GM18858 (cell line): ENCODE data around the gene LPP.

Source experiments
- ATAC-seq: cut with Tn5 transposase; IDR thresholded peaks from one replicate; pipeline ENCODE4 v1.9.1; 2021; ENCODE audit not compliant: unreplicated experiment

Gene LPP

GRCh38 chr3:188458756-188459155 is 304.8 kb downstream of the LPP start:
- no peak for ATAC-seq

GRCh38 chr3:188465311-188465710 is 311.4 kb downstream of the LPP start:
- no peak for ATAC-seq

GRCh38 chr3:188468196-188468595 is 314.2 kb downstream of the LPP start:
- ATAC-seq: no peak

GRCh38 chr3:188468662-188469061 is 314.7 kb downstream of the LPP start:
- no peak for ATAC-seq

- no peak for ATAC-seq
These were observed 315.4 kb downstream of the LPP start for GRCh38 chr3:188469228-188469885.

GRCh38 chr3:188470508-188471130 is 316.7 kb downstream of the LPP start:
- ATAC-seq: no peak

- no peak for ATAC-seq
These were observed 317.8 kb downstream of the LPP start for GRCh38 chr3:188471723-188472122.

- ATAC-seq: no peak
These were observed 318.4 kb downstream of the LPP start for GRCh38 chr3:188472336-188472735.

- no peak for ATAC-seq
These were observed 319.1 kb downstream of the LPP start for GRCh38 chr3:188473045-188473444.

GRCh38 chr3:188473591-188474288 is 319.8 kb downstream of the LPP start:
- ATAC-seq: no peak

- ATAC-seq: no peak
These were observed 323.0 kb downstream of the LPP start for GRCh38 chr3:188476935-188477334.

- no peak for ATAC-seq
These were observed 326.1 kb downstream of the LPP start for GRCh38 chr3:188480011-188480410.

- ATAC-seq: no peak
These were observed 329.0 kb downstream of the LPP start for GRCh38 chr3:188482929-188483328.

- no peak for ATAC-seq
These were observed 332.2 kb downstream of the LPP start for GRCh38 chr3:188486126-188486525.

GRCh38 chr3:188486952-188487351 is 333.0 kb downstream of the LPP start:
- ATAC-seq: no peak

GRCh38 chr3:188487652-188488051 is 333.7 kb downstream of the LPP start:
- ATAC-seq: no peak

- no peak for ATAC-seq
These were observed 334.8 kb downstream of the LPP start for GRCh38 chr3:188488801-188489200.

- ATAC-seq: no peak
These were observed 335.9 kb downstream of the LPP start for GRCh38 chr3:188489639-188490405.

- no peak for ATAC-seq
These were observed 336.5 kb downstream of the LPP start for GRCh38 chr3:188490416-188490815.

GRCh38 chr3:188491276-188491687 is 337.3 kb downstream of the LPP start:
- no peak for ATAC-seq

- no peak for ATAC-seq
These were observed 342.4 kb downstream of the LPP start for GRCh38 chr3:188496390-188496789.

GRCh38 chr3:188497021-188497420 is 343.1 kb downstream of the LPP start:
- no peak for ATAC-seq
